ENCODE data around the gene DNAJB4.
"Not testable (repeated sequence)": the region's sequence is repeated elsewhere in the genome, so short reads cannot be mapped to it uniquely, and the experiment has no call there.

DNAJB4 gene

DNA sequence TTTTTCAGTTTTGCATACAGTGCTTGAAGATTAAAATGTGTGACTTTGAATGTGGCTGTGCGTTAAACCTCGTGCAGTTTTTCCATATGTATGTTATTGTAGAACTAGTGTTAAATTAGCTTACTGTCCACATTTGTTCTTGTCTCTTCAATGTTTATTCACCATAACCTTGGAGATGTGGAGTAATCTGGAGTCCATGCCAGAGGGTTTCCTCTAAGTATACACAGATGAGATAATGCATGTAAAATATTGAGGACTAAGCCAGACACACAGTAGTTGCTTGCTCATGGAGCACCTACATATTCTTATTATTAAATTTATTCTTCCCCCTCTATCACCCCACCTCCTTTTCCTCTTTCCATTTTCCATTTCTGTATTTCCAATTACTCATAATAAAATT lies 33.3 kb downstream of the DNAJB4 start:
- DNase-seq (ENCODE audit: low spot score) = no peak

DNA sequence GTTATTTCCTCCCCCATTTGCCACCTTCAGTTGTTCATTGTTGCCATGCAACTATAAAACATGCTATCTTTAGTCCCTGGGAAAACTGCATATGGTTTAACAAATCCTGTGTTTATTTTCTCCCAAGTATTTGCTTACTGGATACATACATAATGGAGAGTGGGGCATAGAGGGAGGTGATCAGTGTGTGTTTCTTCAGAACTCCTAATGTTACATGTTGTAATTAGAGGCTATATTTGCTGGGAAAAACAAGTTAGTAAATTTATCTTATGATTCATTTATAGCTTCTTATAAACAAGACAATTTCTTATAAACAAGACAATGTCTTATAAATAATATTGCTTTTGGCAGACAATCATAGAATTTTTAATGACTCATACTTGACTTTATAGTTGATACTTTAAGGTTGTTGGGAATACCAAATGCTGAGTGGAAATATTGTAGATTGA lies 33.8 kb downstream of the DNAJB4 start:
- DNase-seq (ENCODE audit: low spot score) = no peak

GRCh38 chr1:78040484-78041089 lies 35.8 kb downstream of the DNAJB4 start:
- DNase-seq (ENCODE audit: low spot score) = no peak

DNA sequence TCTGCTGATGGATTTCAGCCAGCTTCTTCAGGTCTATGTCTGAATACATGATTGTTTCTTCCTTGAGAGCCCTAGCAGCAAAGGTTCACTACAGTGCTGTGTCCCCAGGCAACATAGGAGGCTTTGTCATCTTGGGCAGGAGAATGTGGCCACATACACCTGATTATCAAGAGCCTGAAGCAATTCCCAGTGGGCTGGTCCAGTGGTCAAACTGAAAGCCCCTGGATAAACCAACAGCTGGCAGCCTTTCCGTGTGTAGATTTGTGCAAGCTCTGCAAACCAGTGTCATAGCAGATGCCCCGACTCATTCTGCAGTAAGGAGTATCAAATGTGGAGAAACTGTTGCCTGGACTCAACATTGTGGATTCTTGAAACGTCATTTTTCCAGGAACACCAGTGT lies 38.7 kb downstream of the DNAJB4 start:
- DNase-seq (ENCODE audit: low spot score) = no peak

DNA sequence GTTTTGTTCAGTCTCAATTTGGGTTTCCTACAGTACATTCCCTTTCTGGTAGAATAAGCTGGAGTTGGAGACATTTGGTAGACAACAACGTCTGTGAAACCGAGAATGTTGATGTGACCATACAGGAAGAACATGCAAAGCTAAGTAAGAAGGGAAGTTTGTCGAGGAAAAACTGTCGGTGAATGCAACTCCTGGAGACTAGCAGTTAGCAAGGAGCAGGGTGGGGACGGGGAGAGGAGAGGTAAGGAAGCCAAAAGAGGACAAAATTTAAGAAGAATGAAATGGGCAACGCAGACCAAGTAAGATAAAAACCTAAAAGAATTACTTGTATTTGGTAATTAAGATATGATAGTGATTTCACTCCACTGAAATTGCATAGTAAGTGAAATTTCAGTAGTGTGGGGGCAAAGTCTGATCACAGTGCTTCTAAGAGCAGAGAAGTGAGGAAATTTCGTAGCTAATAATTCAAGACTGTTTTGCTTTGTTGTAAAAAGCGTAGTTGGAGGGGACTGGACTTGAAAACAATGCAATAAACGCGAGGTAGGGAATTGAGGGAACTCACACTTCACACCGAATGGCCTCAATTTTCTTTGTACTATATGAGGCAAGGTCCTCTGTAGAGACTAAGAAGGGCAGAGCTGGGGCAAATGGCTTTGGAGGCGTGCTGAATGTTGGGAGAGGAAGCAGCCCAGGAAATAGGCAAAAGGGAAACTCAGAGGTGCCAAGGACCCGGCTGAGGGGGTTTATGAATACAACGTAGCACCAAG lies 40.2 kb downstream of the DNAJB4 start:
- DNase-seq (ENCODE audit: low spot score) = no peak

- DNase-seq (ENCODE audit: low spot score) = no peak
Measured at GRCh38 chr1:78045563-78045925, 40.8 kb downstream of the DNAJB4 start.

- DNase-seq (ENCODE audit: low spot score) = peak; percentile 25
Measured at GRCh38 chr1:78045926-78046778, 41.4 kb downstream of the DNAJB4 start, which contains the start of gene GIPC2. Gene GIPC2, plus strand, starts transcription at chr1:78045966. Its CDS starts 129 bp downstream, at chr1:78046095.

DNA sequence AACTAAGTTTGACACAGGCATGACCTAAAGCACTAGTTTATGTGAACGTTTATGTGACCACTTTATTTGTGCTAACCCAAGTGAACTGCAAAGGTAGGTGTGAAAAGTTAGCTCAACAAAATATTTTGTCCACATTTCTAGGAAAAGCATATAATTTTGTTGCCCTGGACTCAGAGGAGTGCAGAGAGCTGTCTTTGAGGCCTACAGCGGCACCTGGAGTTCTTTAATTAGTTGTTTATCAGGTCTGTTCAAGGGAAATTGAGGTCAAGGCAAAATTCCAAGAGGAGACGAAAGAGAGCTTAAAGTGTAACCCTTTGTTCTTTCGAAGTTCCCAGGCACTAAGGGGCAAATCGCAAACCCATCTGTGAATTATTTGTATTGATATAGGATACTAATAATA lies 42.4 kb downstream of the DNAJB4 start:
- no peak for DNase-seq (ENCODE audit: low spot score)

GRCh38 chr1:78047631-78048030 lies 42.9 kb downstream of the DNAJB4 start:
- DNase-seq (ENCODE audit: low spot score) = no peak

- no peak for DNase-seq (ENCODE audit: low spot score)
Measured at GRCh38 chr1:78048446-78048845, 43.7 kb downstream of the DNAJB4 start.

- no peak for DNase-seq (ENCODE audit: low spot score)
Measured at GRCh38 chr1:78049396-78049795, 44.7 kb downstream of the DNAJB4 start.

DNA sequence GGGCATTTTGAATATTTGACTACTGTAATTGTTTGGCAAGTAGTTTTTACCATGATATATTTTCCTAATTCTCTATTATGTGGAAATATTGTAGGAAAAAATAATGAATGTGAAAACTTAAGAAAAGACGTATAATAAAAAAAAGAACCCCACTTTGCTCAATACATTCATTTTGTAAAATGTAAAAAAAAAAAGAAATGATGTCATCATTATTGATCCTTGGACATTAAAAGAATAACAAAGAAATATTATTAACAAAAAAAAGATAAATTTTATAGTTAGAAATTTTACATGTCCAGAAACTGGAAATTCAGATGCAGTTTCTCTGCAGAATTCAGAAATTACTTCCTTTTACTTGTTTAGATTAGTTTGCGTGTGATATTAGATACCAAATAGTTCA lies 46.3 kb downstream of the DNAJB4 start:
- no peak for DNase-seq (ENCODE audit: low spot score)

DNA sequence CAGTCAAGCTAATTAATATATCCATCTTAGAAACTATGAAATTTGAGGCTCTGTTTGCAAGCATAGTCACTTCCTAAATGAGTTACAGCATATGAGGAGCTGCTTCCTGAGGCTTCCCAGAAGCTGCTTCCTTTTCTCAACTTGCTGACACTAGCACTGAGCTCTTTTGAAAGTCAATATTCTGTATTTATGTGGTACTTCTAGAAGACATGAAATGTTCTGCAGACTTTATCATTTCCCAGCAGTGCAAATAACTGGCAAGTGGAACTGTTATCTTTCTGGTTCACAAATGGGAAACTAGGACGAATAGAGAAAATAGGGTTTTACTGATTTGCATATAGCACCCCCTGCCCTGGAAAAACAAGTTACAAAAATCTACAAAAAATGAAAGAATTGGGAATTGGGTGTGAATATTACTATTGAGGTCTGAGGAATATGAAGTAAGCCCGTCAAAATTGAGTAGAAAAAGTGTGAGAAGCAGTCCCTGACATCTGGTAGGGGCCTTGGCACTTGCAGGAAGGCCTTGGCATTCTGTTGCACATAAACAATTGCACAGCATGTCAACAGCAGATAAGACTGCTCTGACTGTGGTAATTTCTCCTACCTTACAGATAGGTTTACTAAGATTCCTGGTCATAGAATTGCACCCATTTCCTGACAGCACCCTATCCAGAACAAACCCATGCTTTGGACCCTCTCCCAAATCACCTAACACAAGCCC lies 48.1 kb downstream of the DNAJB4 start:
- no peak for DNase-seq (ENCODE audit: low spot score)

GRCh38 chr1:78053498-78053897 lies 48.8 kb downstream of the DNAJB4 start:
- no peak for DNase-seq (ENCODE audit: low spot score)

DNA sequence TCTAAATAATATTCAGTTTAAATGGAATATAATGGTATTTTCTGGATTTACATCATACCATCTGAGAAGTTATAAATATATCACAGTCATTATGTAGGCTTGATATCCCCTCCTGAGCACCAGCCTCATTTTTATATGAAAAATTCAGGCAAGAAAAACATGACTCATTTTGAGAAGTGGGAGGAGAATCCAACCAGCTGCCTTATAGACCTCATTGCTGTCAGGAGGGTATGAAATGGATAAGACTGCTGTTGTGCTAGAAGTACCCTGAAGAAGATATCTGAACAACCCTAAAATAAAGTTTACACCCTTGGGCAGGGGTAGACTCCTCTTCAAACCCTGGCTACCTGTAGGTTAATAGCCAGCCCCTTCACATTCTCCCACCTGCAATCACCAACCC lies 49.8 kb downstream of the DNAJB4 start:
- DNase-seq (ENCODE audit: low spot score) = no peak

DNA sequence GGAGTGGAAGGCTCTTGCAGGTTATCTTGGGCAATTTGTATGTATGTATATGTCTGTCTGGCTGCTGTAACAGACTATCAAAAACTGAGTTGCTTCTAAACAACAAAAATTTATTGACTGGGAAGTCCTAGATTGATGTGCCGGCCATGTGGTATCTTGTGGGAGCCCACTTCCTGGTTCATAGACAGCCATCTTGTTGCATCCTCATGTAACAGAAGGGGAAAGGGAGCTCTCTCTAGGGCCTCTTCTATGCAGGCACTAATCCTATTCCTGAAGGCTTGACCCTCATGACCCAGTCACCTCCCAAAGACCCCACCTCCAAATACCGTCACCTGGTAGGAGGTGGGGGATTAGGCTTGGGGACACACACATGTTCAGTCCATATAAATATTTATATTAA lies 50.2 kb downstream of the DNAJB4 start:
- DNase-seq (ENCODE audit: low spot score) = no peak

GRCh38 chr1:78055565-78056132 lies 50.9 kb downstream of the DNAJB4 start:
- no peak for DNase-seq (ENCODE audit: low spot score)

DNA sequence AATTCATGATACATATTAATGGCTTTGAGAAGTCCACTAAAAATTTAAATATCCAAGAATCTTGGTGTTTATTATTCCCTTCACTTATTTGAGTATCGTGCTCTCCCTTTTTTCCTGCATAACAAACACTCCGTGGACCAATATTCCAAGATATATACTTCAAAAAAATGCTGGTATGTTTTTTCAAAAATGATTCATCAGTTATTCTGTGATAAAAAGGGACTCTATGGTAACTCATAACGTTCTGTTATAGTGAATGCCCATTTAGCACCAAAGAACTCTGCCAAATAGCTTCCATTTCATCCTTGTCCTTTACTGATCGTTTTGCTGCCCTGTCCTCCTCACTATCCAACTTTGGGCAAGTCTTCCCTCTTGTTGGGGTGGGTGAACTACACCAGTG lies 53.9 kb downstream of the DNAJB4 start:
- no peak for DNase-seq (ENCODE audit: low spot score)

- no peak for DNase-seq (ENCODE audit: low spot score)
Measured at GRCh38 chr1:78060857-78061563, 56.3 kb downstream of the DNAJB4 start.

DNA sequence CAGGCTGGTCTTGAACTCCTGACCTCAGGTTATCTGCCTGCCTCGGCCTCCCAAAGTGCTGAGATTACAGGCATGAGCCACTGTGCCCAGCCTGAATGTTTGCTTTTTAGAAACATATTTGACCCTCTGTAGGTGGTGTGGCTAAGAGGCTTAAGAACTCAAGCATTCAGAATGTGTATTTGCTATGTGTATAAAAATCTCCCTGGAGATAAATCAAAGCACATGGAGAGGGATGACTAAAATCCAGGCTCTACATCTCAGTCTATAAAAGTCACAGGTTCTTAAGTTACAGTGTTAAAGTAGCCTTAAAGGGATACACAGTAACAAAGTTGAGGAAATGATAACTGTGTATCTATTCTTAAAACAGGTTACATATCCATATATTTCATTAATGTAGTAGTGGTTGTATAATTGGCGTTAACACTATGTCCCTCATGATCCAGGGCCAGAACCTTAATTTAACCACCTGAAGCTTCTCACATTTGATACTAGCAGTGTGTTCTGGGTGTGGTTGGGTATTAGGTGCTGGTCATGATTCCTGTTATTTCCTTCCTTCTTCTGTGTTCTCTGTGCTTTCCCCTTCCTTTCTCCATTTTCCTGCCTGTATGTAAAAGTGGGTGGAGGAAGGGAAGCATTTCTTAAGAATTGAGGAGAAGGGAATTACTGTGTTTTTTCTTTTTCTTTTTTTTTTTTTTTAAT lies 57.2 kb downstream of the DNAJB4 start:
- DNase-seq (ENCODE audit: low spot score) = no peak

DNA sequence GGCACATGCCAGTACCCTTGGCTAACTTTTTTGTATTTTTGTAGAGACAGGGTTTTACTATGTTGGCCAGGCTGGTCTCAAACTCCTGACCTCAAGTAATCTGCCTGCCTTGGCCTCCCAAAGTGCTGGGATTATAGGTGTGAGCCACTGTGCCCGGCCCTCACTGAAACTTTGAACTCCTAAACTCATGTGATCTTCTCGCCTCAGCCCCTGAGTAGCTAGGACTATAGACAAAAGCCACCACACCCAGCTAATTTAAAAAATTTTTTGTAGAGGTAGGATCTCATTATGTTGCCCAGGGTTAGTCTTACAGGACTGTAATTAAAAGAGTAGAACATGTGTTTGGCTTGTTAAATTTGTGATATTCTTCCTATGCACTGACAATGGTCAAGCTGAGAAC lies 60.1 kb downstream of the DNAJB4 start:
- DNase-seq (ENCODE audit: low spot score) = not testable (repeated sequence)
